ENCODE measurements around the gene UBE2N. TPM values are rescaled to one million over a fixed set of nuclear protein-coding genes. Genes with fewer than 3 reads are reported as not detected.

UBE2N gene
- total and polyA plus RNA-seq, 2 of the 8 experiments (the other 6 are each of a cell fraction or from before 2014, with no cell fraction given) = 108 to 225 TPM

DNA sequence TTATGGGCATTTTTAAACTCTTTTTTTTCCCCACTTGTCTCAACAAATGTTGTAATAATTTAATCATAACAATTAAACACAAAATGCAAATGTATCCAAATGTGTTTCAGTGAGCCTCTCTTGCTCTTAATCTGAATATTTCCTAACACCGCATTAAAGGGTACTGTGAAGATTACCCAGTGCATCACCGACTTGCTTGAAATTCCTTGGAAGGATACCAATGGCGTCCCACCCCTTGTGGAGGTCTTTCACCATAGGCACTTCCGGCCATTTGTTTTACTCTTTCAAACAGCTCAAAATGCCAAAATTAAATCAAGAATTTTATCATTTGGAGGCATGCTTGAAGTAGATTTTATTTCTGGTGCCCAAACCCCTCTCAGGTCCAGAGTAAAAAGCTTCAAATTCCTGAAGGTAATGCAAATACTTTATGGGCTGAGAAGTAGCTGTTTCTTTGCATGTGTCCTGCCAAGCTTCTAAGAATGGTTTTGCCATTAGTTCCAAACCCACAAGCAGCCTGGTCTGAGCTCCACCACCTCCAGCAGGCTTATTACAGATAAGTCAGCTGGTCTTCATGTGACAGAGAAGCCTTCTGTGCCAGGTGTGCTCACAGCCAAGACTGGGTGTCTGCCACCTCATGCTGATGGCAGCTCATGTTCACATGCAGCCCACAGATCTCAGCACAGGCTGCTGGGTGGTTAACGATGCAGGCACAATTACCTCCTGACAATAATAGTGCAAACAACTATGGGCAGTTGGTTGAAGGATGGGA is 80.4 kb downstream of the UBE2N start (continued):
- TF ChIP-seq GABPA (IDR thresholded peaks at IDR 0.05; ENCODE audit: borderline replicate concordance, insufficient read depth, low read length) = no peak
- no peak for TF ChIP-seq HDAC2 (IDR thresholded peaks at IDR 0.05; ENCODE audit: borderline replicate concordance in 1 of 2, low read depth in 2 of 2, low read length in 2 of 2)
- no peak for TF ChIP-seq FOSL1 (IDR thresholded peaks at IDR 0.05; ENCODE audit: insufficient read depth, low read depth, low read length)
